ENCODE results near the gene VSIR.

Gene VSIR

GRCh38 chr10:71723311-71723710 is 50.0 kb downstream of the VSIR start:
- Histone ChIP-seq H3K4me3 (replicated peaks; ENCODE audit: insufficient read depth, low read length) (no peak overlapping the region), H3K27me3 (ENCODE audit: insufficient read depth, poor library complexity, severe bottlenecking) (no peaks in the 10 kb centered on the region), H3K27ac (replicated peaks) (no peak overlapping the region)
- no peak for DNase-seq (ENCODE audit: low read depth in 1 of 2, low spot score in 1 of 2)
- TF ChIP-seq GABPA (IDR thresholded peaks at IDR 0.05; ENCODE audit: low read depth) (no peak), POLR2AphosphoS5 (IDR thresholded peaks at IDR 0.05; ENCODE audit: low read depth) (no peak), REST (IDR thresholded peaks at IDR 0.05; ENCODE audit: insufficient replicate concordance, low read depth) (no peak), CTCF (IDR thresholded peaks at IDR 0.05; ENCODE audit: insufficient read depth, low read length) (no peak), SPI1 (IDR thresholded peaks at IDR 0.05; ENCODE audit: borderline replicate concordance, low read depth) (no peak)

- TF ChIP-seq POLR2AphosphoS5 (IDR thresholded peaks at IDR 0.05; ENCODE audit: low read depth) (no peak), GABPA (IDR thresholded peaks at IDR 0.05; ENCODE audit: low read depth) (no peak)
- no peak for DNase-seq (ENCODE audit: low read depth in 1 of 2, low spot score in 1 of 2)
- no peak overlapping the region for H3K4me3 ChIP-seq (replicated peaks; ENCODE audit: insufficient read depth, low read length)
- H3K27ac ChIP-seq (replicated peaks): no peak overlapping the region
- H3K27me3 ChIP-seq (ENCODE audit: insufficient read depth, poor library complexity, severe bottlenecking): no peaks in the 10 kb centered on the region
Measured at GRCh38 chr10:71722849-71723248, 50.5 kb downstream of the VSIR start.

- TF ChIP-seq CTCF (IDR thresholded peaks at IDR 0.05; ENCODE audit: insufficient read depth, low read length) (no peak), GABPA (IDR thresholded peaks at IDR 0.05; ENCODE audit: low read depth) (no peak), REST (IDR thresholded peaks at IDR 0.05; ENCODE audit: insufficient replicate concordance, low read depth) (no peak), SPI1 (IDR thresholded peaks at IDR 0.05; ENCODE audit: borderline replicate concordance, low read depth) (no peak), POLR2AphosphoS5 (IDR thresholded peaks at IDR 0.05; ENCODE audit: low read depth) (no peak)
- Histone ChIP-seq H3K27me3 (ENCODE audit: insufficient read depth, poor library complexity, severe bottlenecking) (no peaks in the 10 kb centered on the region), H3K4me3 (replicated peaks; ENCODE audit: insufficient read depth, low read length) (no peak overlapping the region), H3K27ac (replicated peaks) (no peak overlapping the region)
- DNase-seq (ENCODE audit: low read depth in 1 of 2, low spot score in 1 of 2): no peak
Measured at GRCh38 chr10:71721313-71721712, 52.0 kb downstream of the VSIR start.

GRCh38 chr10:71720288-71720687 is 53.0 kb downstream of the VSIR start:
- TF ChIP-seq POLR2AphosphoS5 (IDR thresholded peaks at IDR 0.05; ENCODE audit: low read depth) (no peak), SPI1 (IDR thresholded peaks at IDR 0.05; ENCODE audit: borderline replicate concordance, low read depth) (no peak), CTCF (IDR thresholded peaks at IDR 0.05; ENCODE audit: insufficient read depth, low read length) (no peak), REST (IDR thresholded peaks at IDR 0.05; ENCODE audit: insufficient replicate concordance, low read depth) (no peak), GABPA (IDR thresholded peaks at IDR 0.05; ENCODE audit: low read depth) (no peak)
- no peak overlapping the region for H3K4me3 ChIP-seq (replicated peaks; ENCODE audit: insufficient read depth, low read length)
- H3K27me3 ChIP-seq (ENCODE audit: insufficient read depth, poor library complexity, severe bottlenecking): no peaks in the 10 kb centered on the region
- H3K27ac ChIP-seq (replicated peaks): no peak overlapping the region
- no peak for DNase-seq (ENCODE audit: low read depth in 1 of 2, low spot score in 1 of 2)

Data from HL-60 (cell line).